ENCODE measurements around the gene MYL4. TPM values are rescaled to one million over a fixed set of nuclear protein-coding genes. Genes with fewer than 3 reads are reported as not detected.

MYL4 gene
- total RNA-seq, 4 donors from 2014 or later, result 3.2 TPM; not detected in 3

- TF ChIP-seq POLR2A (IDR thresholded peaks at IDR 0.05), result no peak
- no peak for TF ChIP-seq CTCF (IDR thresholded peaks at IDR 0.05)
- no peaks in the 10 kb centered on the region for H3K4me1 ChIP-seq
- no peaks in the 10 kb centered on the region for H3K36me3 ChIP-seq
- H3K4me3 ChIP-seq, result no peak overlapping the region
- no peak for DNase-seq
- intact Hi-C loops (cut with DNase I; ENCODE audit: low total_unique reads), result no loop called here
- H3K27ac ChIP-seq, result no peak overlapping the region
- no peaks in the 10 kb centered on the region for H3K9me3 ChIP-seq
- H3K27me3 ChIP-seq, result no peaks in the 10 kb centered on the region
Observed at GRCh38 chr17:47237841-47238240, 28.7 kb downstream of the MYL4 start.

GRCh38 chr17:47238321-47239010 is 29.3 kb downstream of the MYL4 start:
- TF ChIP-seq POLR2A (IDR thresholded peaks at IDR 0.05), result no peak
- TF ChIP-seq CTCF (IDR thresholded peaks at IDR 0.05), result no peak
- H3K27me3 ChIP-seq, result no peaks in the 10 kb centered on the region
- no peak overlapping the region for H3K4me3 ChIP-seq
- DNase-seq, result no peak
- H3K4me1 ChIP-seq, result no peaks in the 10 kb centered on the region
- H3K27ac ChIP-seq, result no peak overlapping the region
- no peaks in the 10 kb centered on the region for H3K36me3 ChIP-seq
- intact Hi-C loops (cut with DNase I; ENCODE audit: low total_unique reads), result no loop called here
- H3K9me3 ChIP-seq, result no peaks in the 10 kb centered on the region

- no peaks in the 10 kb centered on the region for H3K27me3 ChIP-seq
Observed at GRCh38 chr17:47239619-47239966, 30.4 kb downstream of the MYL4 start.

GRCh38 chr17:47239967-47240651 is 31.0 kb downstream of the MYL4 start:
- no peak overlapping the region for H3K4me3 ChIP-seq
- no peaks in the 10 kb centered on the region for H3K4me1 ChIP-seq
- peak; percentile 58 to 80 for DNase-seq
- TF ChIP-seq POLR2A (IDR thresholded peaks at IDR 0.05), result no peak
- TF ChIP-seq CTCF (IDR thresholded peaks at IDR 0.05), result no peak
- H3K27ac ChIP-seq, result peak overlapping the region; percentile 51 to 66
- no peaks in the 10 kb centered on the region for H3K27me3 ChIP-seq
- no peaks in the 10 kb centered on the region for H3K9me3 ChIP-seq
- intact Hi-C loops (cut with DNase I; ENCODE audit: low total_unique reads), result no loop called here
- no peaks in the 10 kb centered on the region for H3K36me3 ChIP-seq

More at GRCh38 chr17:47239619-47239966, 30.4 kb downstream of the MYL4 start:
- no peaks in the 10 kb centered on the region for H3K4me1 ChIP-seq
- peak overlapping the region; percentile 51 to 66 for H3K27ac ChIP-seq
- TF ChIP-seq POLR2A (IDR thresholded peaks at IDR 0.05), result no peak
- TF ChIP-seq CTCF (IDR thresholded peaks at IDR 0.05), result no peak
- no peak for DNase-seq
- no peaks in the 10 kb centered on the region for H3K9me3 ChIP-seq
- H3K36me3 ChIP-seq, result no peaks in the 10 kb centered on the region
- intact Hi-C loops (cut with DNase I; ENCODE audit: low total_unique reads), result no loop called here
- H3K4me3 ChIP-seq, result no peak overlapping the region

- TF ChIP-seq CTCF (IDR thresholded peaks at IDR 0.05) (no peak), POLR2A (IDR thresholded peaks at IDR 0.05) (no peak)
- Histone ChIP-seq H3K36me3 (no peaks in the 10 kb centered on the region), H3K9me3 (no peaks in the 10 kb centered on the region), H3K27ac (peak overlapping the region in 1 of 2 donors; percentile 51), H3K27me3 (no peaks in the 10 kb centered on the region), H3K4me3 (no peak overlapping the region), H3K4me1 (no peaks in the 10 kb centered on the region)
- DNase-seq, result no peak
- intact Hi-C loops (cut with DNase I; ENCODE audit: low total_unique reads), result no loop called here
Observed at GRCh38 chr17:47240806-47241205, 31.7 kb downstream of the MYL4 start.

Measured in uterus (tissue), 4 donors.